Fibroblast of pulmonary artery (primary cell): ENCODE data around the gene CPT1A.

Experiments
- DNase-seq: peaks from one replicate; pipeline ENCODE4 v3.0.0-alpha.2; 2010; ENCODE audit warnings: low read depth
- H3K4me3 ChIP-seq: replicated peaks from 2 replicates; pipeline ENCODE4 v1.5.1; 2011; ENCODE audit warnings: low read depth, mild to moderate bottlenecking, control low read depth, low read length, moderate library complexity
- TF ChIP-seq, protein P1 (sequence below): IDR thresholded peaks from 2 replicates; pipeline ENCODE4 v1.5.1; 2011; ENCODE audit warnings: mild to moderate bottlenecking, control low read depth, low read length, inconsistent platforms; ENCODE audit errors: missing control alignments

Gene CPT1A

GRCh38 chr11:68796801-68797200, 44.9 kb downstream of the CPT1A start:
- H3K4me3 ChIP-seq: no peak overlapping the region
- TF ChIP-seq, protein P1, sequence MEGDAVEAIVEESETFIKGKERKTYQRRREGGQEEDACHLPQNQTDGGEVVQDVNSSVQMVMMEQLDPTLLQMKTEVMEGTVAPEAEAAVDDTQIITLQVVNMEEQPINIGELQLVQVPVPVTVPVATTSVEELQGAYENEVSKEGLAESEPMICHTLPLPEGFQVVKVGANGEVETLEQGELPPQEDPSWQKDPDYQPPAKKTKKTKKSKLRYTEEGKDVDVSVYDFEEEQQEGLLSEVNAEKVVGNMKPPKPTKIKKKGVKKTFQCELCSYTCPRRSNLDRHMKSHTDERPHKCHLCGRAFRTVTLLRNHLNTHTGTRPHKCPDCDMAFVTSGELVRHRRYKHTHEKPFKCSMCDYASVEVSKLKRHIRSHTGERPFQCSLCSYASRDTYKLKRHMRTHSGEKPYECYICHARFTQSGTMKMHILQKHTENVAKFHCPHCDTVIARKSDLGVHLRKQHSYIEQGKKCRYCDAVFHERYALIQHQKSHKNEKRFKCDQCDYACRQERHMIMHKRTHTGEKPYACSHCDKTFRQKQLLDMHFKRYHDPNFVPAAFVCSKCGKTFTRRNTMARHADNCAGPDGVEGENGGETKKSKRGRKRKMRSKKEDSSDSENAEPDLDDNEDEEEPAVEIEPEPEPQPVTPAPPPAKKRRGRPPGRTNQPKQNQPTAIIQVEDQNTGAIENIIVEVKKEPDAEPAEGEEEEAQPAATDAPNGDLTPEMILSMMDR: no peak
- no peak for DNase-seq

GRCh38 chr11:68792400-68792966, 49.2 kb downstream of the CPT1A start:
- TF ChIP-seq, protein P1: no peak
- no peak for DNase-seq
- no peak overlapping the region for H3K4me3 ChIP-seq

- TF ChIP-seq, protein P1: no peak
- no peak overlapping the region for H3K4me3 ChIP-seq
- DNase-seq: no peak
These were observed 57.1 kb downstream of the CPT1A start for GRCh38 chr11:68784653-68785052.

DNA sequence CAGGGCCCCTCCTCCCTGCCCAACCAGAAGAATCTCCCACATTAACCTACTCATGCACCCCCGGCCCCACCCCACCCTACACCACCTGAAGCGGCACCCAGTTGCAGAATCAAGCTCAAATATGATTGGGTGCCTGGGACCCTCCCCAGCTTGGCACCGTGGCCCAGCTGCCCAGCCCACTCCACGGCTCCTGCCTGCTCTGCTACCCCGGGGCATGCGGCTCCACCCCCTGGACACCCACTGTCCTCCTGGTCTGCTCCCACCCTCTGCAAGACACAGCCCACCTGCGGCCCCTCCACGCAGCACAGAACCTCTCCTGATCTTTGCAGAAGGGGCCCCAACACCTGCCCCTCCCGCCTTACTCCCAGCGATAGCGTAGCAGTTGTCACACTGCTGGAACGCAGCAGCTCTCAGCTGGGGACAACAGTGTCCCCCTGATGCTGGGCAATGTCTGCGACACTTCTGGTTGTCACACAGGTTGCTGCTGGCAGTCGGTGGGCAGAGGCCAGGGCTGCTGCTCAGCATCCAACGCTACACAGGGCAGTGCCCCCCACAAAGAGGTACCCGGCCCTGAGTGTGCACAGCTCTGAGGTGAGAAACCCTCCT, 58.4 kb downstream of the CPT1A start:
- no peak for DNase-seq
- no peak overlapping the region for H3K4me3 ChIP-seq
- TF ChIP-seq, protein P1: no peak

DNA sequence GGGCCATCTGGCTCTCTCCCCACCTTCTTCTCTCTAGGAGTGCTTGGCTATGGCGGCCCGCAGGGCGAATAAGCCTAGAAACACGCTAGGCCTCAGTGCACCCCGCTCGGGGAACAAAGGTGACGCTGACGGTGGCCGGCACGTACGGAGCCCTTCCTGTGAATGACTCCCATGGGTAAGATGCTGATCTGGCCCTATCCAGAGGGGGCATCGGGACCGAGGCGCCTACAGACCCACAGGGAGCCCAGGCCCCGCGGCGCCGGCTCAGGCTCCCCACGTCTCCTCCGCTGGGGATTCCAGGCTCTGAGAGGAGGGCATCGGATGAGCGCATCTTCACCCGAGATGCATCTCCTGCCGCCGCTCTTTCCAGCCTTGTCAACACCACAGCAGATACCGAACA, 59.0 kb downstream of the CPT1A start:
- no peak overlapping the region for H3K4me3 ChIP-seq
- DNase-seq: no peak
- TF ChIP-seq, protein P1: no peak

DNA sequence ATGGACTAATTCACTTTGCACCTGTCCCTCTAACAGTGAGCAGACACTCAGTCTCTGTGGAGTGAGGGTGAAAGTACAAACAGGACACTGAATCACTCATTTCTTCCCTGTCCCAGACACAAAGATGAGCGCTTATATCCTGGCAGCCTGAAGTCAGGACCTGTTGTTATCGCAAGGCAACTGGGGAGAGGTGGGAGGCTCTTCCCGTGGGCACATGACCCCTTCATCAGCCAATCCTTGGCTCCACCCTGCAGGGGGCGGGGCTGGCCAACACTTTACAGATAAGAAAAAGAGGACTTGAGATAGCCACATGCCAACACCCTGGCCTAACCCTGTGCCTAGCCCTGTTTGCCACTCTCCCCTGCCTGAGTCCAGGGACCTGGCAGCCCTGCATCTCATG, 60.9 kb downstream of the CPT1A start:
- DNase-seq: peak; percentile 8
- TF ChIP-seq, protein P1: no peak
- H3K4me3 ChIP-seq: no peak overlapping the region

GRCh38 chr11:68778205-68778604, 63.5 kb downstream of the CPT1A start:
- DNase-seq: no peak
- H3K4me3 ChIP-seq: no peak overlapping the region
- TF ChIP-seq, protein P1: no peak
